OCI-LY1 (cell line): Measurements from ENCODE around the gene PNMA6E.

Experiments used
- H2AFZ ChIP-seq: fragments of 200-600 bp; sonication (generic), shearing (Covaris generic); 2 replicates; pipeline ENCODE4 v1.6.0; 2014; ENCODE audit warnings: antibody characterized with exemption, mild to moderate bottlenecking, low read length
- H3F3A ChIP-seq: fragments of 200-600 bp; sonication (generic), shearing (Covaris generic); 2 replicates; pipeline ENCODE4 v1.6.0; 2014; ENCODE audit warnings: mild to moderate bottlenecking, antibody characterized with exemption, low read length, moderate library complexity; ENCODE audit not compliant: insufficient read depth
- H3K27ac ChIP-seq: fragments of 200-600 bp; sonication (generic); 2 replicates; pipeline ENCODE4 v1.5.1; 2014; ENCODE audit warnings: low read length, mixed run types, mild to moderate bottlenecking, low read depth; ENCODE audit not compliant: poor library complexity, severe bottlenecking
- H3K27me3 ChIP-seq: fragments of 200-600 bp; sonication (generic); 2 replicates; pipeline ENCODE4 v1.6.0; 2014; ENCODE audit warnings: antibody characterized with exemption, mild to moderate bottlenecking, low read length, moderate library complexity; ENCODE audit not compliant: insufficient read depth
- H3K36me3 ChIP-seq: fragments of 200-600 bp; sonication (generic); 2 replicates; pipeline ENCODE4 v1.6.1; 2014; ENCODE audit warnings: mild to moderate bottlenecking, antibody characterized with exemption, low read length, moderate library complexity, mixed read lengths; ENCODE audit not compliant: insufficient read depth
- H3K4me1 ChIP-seq: fragments of 200-600 bp; sonication (generic); 2 replicates; pipeline ENCODE4 v1.5.1; 2014; ENCODE audit warnings: mild to moderate bottlenecking, low read length, moderate library complexity; ENCODE audit not compliant: insufficient read depth, severe bottlenecking
- H3K4me2 ChIP-seq: fragments of 200-600 bp; sonication (generic), shearing (Covaris generic); 2 replicates; pipeline ENCODE4 v1.6.1; 2014; ENCODE audit warnings: low read length
- H3K4me3 ChIP-seq: fragments of 200-600 bp; sonication (generic); 2 replicates; pipeline ENCODE4 v1.5.1; 2014; ENCODE audit warnings: low read length, low read depth, mild to moderate bottlenecking, mixed read lengths; ENCODE audit not compliant: poor library complexity, severe bottlenecking
- H3K79me2 ChIP-seq: fragments of 200-600 bp; shearing (Covaris generic); 2 replicates; pipeline ENCODE4 v1.6.1; 2016; ENCODE audit warnings: mixed run types, low read length, mixed read lengths; ENCODE audit not compliant: insufficient read depth
- H3K9ac ChIP-seq: fragments of 200-600 bp; sonication (generic), shearing (Covaris generic); 2 replicates; pipeline ENCODE4 v1.6.1; 2014; ENCODE audit warnings: mild to moderate bottlenecking, low read length, mixed read lengths
- H3K9me2 ChIP-seq: fragments of 200-600 bp; sonication (generic), shearing (Covaris generic); 2 replicates; pipeline ENCODE4 v1.6.1; 2014; ENCODE audit warnings: low read depth, mild to moderate bottlenecking, low read length, mixed read lengths
- H3K9me3 ChIP-seq: fragments of 200-600 bp; shearing (Covaris generic); 2 replicates; pipeline ENCODE4 v1.6.1; 2014; ENCODE audit warnings: low read length, mixed read lengths
- H4K20me1 ChIP-seq: fragments of 200-600 bp; sonication (generic), shearing (Covaris generic); 2 replicates; pipeline ENCODE4 v1.6.0; 2016; ENCODE audit warnings: mild to moderate bottlenecking, low read length; ENCODE audit not compliant: insufficient read depth
- CTCF ChIP-seq: fragments of 200-600 bp; sonication (generic), shearing (Covaris generic); IDR thresholded peaks from 2 replicates; pipeline ENCODE4 v1.5.1; 2017; ENCODE audit warnings: mild to moderate bottlenecking, antibody characterized with exemption, low read length, moderate library complexity, mixed read lengths
- EZH2 ChIP-seq: fragments of 200-600 bp; sonication (generic), shearing (Covaris generic); IDR thresholded peaks from 2 replicates; pipeline ENCODE4 v1.8.0; 2017; ENCODE audit warnings: borderline replicate concordance, mixed run types, mild to moderate bottlenecking, antibody characterized with exemption, low read length, moderate library complexity, mixed read lengths

PNMA6E gene

GRCh38 chrX:153407736-153408135 lies 6.6 kb upstream of the PNMA6E start:
- no peaks in the 10 kb centered on the region for H3K9me3 ChIP-seq
- no peaks in the 10 kb centered on the region for H3K36me3 ChIP-seq
- H2AFZ ChIP-seq, result no peak overlapping the region
- H3K9me2 ChIP-seq, result no peaks in the 10 kb centered on the region
- H3K4me2 ChIP-seq, result no peak overlapping the region
- no peaks in the 10 kb centered on the region for H3F3A ChIP-seq
- no peak overlapping the region for H3K27ac ChIP-seq
- TF ChIP-seq CTCF, result no peak
- TF ChIP-seq EZH2, result no peak
- no peaks in the 10 kb centered on the region for H3K79me2 ChIP-seq
- no peaks in the 10 kb centered on the region for H4K20me1 ChIP-seq
- H3K27me3 ChIP-seq, result no peaks in the 10 kb centered on the region
- H3K4me1 ChIP-seq, result peaks cover 6% of the 10 kb centered on the region
- H3K9ac ChIP-seq, result no peak overlapping the region
- no peak overlapping the region for H3K4me3 ChIP-seq

GRCh38 chrX:153406903-153407302 lies 5.8 kb upstream of the PNMA6E start:
- no peak overlapping the region for H2AFZ ChIP-seq
- no peak overlapping the region for H3K9ac ChIP-seq
- no peaks in the 10 kb centered on the region for H3K79me2 ChIP-seq
- H3K9me2 ChIP-seq, result no peaks in the 10 kb centered on the region
- no peaks in the 10 kb centered on the region for H3K9me3 ChIP-seq
- no peaks in the 10 kb centered on the region for H3F3A ChIP-seq
- H3K4me1 ChIP-seq, result peaks cover 6% of the 10 kb centered on the region
- no peak overlapping the region for H3K27ac ChIP-seq
- H3K4me3 ChIP-seq, result no peak overlapping the region
- TF ChIP-seq CTCF (no peak), EZH2 (no peak)
- H4K20me1 ChIP-seq, result no peaks in the 10 kb centered on the region
- no peak overlapping the region for H3K4me2 ChIP-seq
- H3K27me3 ChIP-seq, result no peaks in the 10 kb centered on the region
- H3K36me3 ChIP-seq, result no peaks in the 10 kb centered on the region

- Histone ChIP-seq H3K9ac (no peak overlapping the region), H3K79me2 (no peaks in the 10 kb centered on the region), H3K4me3 (no peak overlapping the region), H4K20me1 (no peaks in the 10 kb centered on the region), H3K9me2 (no peaks in the 10 kb centered on the region), H3K4me1 (no peaks in the 10 kb centered on the region), H3K4me2 (no peak overlapping the region), H3K9me3 (no peaks in the 10 kb centered on the region), H3K36me3 (no peaks in the 10 kb centered on the region), H3K27me3 (no peaks in the 10 kb centered on the region), H2AFZ (no peak overlapping the region), H3F3A (no peaks in the 10 kb centered on the region), H3K27ac (no peak overlapping the region)
- TF ChIP-seq EZH2, result no peak
- no peak for TF ChIP-seq CTCF
Observed at GRCh38 chrX:153406011-153406410, 4.9 kb upstream of the PNMA6E start.
